ENCODE data around the gene SASH1. TPM values are rescaled to one million over a fixed set of nuclear protein-coding genes. Genes with fewer than 3 reads are reported as not detected.
A peak's percentile ranks its signal among the peaks of the same experiment; 100 is the strongest.

The SASH1 gene
- total RNA-seq, 2 donors from 2014 or later: 0.17 to 0.20 TPM

DNA sequence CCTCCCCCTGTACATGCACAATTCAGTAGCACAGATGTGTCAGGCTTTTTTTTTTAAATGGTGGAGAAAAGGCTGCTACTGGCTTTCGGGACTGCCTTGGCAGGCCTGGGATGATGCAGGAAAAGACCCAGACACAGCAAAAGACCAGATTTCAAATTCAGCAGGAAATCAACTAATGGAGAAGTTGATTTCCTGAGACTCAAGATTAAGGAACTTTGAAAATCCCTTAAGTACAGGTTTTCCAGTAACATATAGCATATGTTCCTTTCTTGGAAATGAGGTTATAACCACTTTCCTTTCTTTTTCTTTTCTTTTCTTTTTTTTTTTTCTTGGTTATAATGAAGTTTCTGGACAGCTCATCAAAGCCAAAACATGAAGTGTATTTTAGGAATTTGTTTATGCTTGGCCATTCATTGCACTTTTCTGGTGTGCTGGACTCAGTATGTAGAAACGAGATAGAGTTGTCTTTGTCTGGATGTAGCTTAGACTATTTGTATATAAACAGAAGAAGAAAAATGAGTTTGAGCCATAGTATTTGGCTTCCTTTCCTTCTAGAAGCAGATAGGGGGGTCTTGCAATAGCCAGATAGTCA, 119.4 kb downstream of the SASH1 start:
- no peaks in the 10 kb centered on the region for H3K36me3 Mint-ChIP-seq
- DNase-seq (ENCODE audit: low spot score): no peak
- peaks cover 22 to 26% of the 10 kb centered on the region in 2 donors for H3K27me3 Mint-ChIP-seq
- peaks cover 5 to 7% of the 10 kb centered on the region in 2 donors for H3K4me1 Mint-ChIP-seq (ENCODE audit: low read depth in 2 of 2)
- ATAC-seq: no peak
- no peaks in the 10 kb centered on the region for H3K9me3 Mint-ChIP-seq
- no peak overlapping the region for H3K4me3 Mint-ChIP-seq
- no peak overlapping the region for H3K27ac Mint-ChIP-seq

DNA sequence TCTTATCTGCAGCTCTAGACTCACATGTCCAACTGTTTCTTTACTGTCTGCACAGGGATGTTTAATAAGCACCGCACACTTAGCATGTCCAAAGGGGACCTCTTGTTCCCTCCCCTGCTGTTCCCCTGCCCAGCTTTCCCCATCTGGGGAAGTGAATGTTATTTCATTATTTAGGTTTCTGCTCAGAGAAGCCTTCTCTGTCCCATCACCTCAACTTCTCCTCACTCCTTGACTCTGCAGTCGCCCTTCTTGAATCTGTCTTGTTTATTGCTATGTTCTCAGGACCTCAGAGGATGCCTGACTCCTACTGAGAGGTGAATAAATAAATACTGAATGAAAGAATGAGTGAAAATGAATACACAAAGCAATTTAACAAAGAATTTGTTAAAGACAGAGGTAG, 121.0 kb downstream of the SASH1 start:
- H3K9me3 Mint-ChIP-seq: no peaks in the 10 kb centered on the region

DNA sequence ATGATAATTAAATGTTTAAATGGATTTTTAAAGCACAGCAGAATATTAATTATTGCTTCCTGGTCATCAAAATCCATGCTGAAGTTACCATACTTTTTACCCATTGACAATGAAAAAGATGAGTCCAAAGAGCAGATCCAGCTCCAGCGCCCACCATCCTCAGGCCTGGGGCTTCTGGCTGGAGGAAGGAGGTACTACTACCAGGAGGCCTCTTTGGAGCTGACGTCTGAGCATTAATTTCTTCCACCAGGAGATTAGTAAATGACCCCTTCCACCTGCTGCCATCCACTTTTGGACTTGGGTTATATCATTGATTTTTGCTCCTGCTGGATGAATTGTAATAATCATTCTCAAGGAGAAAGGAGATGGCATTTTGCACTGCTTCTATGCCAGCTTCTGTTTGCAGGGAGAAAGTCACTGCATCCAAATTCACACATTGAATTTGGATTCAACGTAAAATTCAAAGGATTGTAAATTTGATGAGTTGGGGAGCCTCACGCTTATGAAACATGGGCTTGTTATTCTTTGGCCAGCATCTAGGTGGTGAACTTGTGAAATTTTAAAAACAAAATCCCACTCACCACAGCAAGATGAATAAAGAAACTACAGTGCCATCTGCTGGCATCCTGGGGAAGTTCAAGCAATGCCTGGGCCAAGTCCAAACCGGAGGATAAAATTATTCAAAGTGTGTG, 121.8 kb downstream of the SASH1 start:
- no peaks in the 10 kb centered on the region for H3K9me3 Mint-ChIP-seq
- no peak for DNase-seq (ENCODE audit: low spot score)
- H3K4me3 Mint-ChIP-seq: no peak overlapping the region
- H3K36me3 Mint-ChIP-seq: no peaks in the 10 kb centered on the region
- H3K27ac Mint-ChIP-seq: no peak overlapping the region
- H3K27me3 Mint-ChIP-seq: peaks cover 22 to 31% of the 10 kb centered on the region in 2 donors
- peak in 1 of 2 donors; percentile 59 for ATAC-seq
- H3K4me1 Mint-ChIP-seq (ENCODE audit: low read depth in 2 of 2): peaks cover 5 to 7% of the 10 kb centered on the region in 2 donors

More for the DNA sequence above, 121.0 kb downstream of the SASH1 start:
- H3K36me3 Mint-ChIP-seq: no peaks in the 10 kb centered on the region
- peaks cover 5 to 7% of the 10 kb centered on the region in 2 donors for H3K4me1 Mint-ChIP-seq (ENCODE audit: low read depth in 2 of 2)
- H3K27me3 Mint-ChIP-seq: peaks cover 22 to 31% of the 10 kb centered on the region in 2 donors
- H3K4me3 Mint-ChIP-seq: no peak overlapping the region
- DNase-seq (ENCODE audit: low spot score) (no peak), ATAC-seq (no peak)
- no peak overlapping the region for H3K27ac Mint-ChIP-seq

- no peak for ATAC-seq
- Mint-ChIP-seq H3K36me3 (no peaks in the 10 kb centered on the region), H3K4me3 (no peak overlapping the region), H3K9me3 (no peaks in the 10 kb centered on the region), H3K4me1 (ENCODE audit: low read depth in 2 of 2) (peaks cover 5 to 7% of the 10 kb centered on the region in 2 donors), H3K27me3 (peaks cover 22 to 31% of the 10 kb centered on the region in 2 donors), H3K27ac (no peak overlapping the region)
- DNase-seq (ENCODE audit: low spot score): no peak
Measured at GRCh38 chr6:148465011-148465335, 122.3 kb downstream of the SASH1 start.

DNA sequence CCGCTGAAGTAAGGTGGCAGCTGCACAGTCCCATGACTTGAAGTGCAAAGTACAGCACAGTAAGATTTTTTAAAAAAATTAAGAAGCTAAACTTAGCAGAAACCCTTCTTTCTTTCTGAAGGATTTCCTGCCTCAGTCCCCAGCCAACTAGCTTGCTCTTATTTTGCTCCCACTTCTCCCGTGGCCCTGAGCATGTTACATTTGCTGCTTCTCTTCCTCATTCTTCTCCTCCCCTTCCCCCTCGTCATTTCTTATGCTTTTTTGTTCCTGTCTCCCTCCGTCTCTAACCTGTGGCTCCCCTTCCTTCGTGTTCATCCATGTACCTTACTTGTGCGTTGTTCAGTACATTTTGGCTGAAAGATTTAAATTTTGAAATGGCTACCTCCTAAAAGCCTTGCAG, 123.0 kb downstream of the SASH1 start:
- Mint-ChIP-seq H3K36me3 (no peaks in the 10 kb centered on the region), H3K9me3 (no peaks in the 10 kb centered on the region), H3K4me1 (ENCODE audit: low read depth in 2 of 2) (peaks cover 5 to 7% of the 10 kb centered on the region in 2 donors), H3K27me3 (peaks cover 26 to 38% of the 10 kb centered on the region in 2 donors), H3K4me3 (no peak overlapping the region), H3K27ac (no peak overlapping the region)
- DNase-seq (ENCODE audit: low spot score) (no peak), ATAC-seq (no peak)

DNA sequence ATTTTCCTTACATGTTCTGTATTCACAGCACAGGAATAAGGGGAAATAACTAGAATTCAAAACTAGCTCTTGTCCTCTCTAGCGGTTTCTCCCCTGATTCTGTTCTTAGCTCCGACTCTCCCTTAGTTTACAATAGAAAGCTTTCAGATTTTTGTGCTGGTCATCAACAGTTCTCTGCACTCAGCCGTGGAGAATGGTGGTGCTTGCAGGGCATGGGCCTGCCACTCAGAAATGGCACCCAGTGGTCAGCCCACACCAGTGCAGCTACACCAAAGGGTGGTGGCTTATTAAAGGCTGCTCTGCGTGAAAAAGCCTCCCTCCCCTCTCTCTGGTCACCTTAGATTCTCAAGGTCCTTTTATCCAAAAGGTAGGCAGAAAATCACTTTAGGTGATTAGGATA, 123.5 kb downstream of the SASH1 start:
- Mint-ChIP-seq H3K27me3 (peaks cover 28 to 42% of the 10 kb centered on the region in 2 donors), H3K9me3 (no peaks in the 10 kb centered on the region), H3K36me3 (no peaks in the 10 kb centered on the region), H3K27ac (no peak overlapping the region), H3K4me3 (no peak overlapping the region), H3K4me1 (ENCODE audit: low read depth in 2 of 2) (peaks cover 5 to 7% of the 10 kb centered on the region in 2 donors)
- ATAC-seq: no peak
- DNase-seq (ENCODE audit: low spot score): no peak

DNA sequence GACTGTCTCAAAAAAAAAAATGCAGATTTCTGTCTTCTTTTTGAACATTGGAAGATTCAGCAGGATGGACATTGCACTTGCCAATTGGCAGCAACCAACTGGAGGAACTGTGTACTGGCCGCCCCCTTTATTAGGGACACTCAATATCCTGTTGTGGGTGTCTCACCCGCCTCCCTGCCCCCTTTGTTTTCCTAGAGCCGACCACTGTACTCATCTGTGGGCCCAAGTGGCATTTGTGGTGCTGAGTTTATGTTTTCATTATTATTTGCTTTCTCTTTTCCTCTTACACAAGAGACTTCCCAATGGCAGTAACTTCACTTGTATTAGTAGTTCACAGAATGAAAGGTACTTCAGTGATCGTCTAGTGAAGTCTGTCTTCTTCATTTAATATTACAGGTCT, 125.3 kb downstream of the SASH1 start:
- ATAC-seq (no peak), DNase-seq (ENCODE audit: low spot score) (no peak)
- Mint-ChIP-seq H3K9me3 (no peaks in the 10 kb centered on the region), H3K36me3 (no peaks in the 10 kb centered on the region), H3K27ac (no peak overlapping the region), H3K4me1 (ENCODE audit: low read depth in 2 of 2) (peaks cover 5 to 7% of the 10 kb centered on the region in 2 donors), H3K4me3 (no peak overlapping the region), H3K27me3 (peaks cover 28 to 49% of the 10 kb centered on the region in 2 donors)

GRCh38 chr6:148470156-148470555, 127.5 kb downstream of the SASH1 start:
- Mint-ChIP-seq H3K4me1 (ENCODE audit: low read depth in 2 of 2) (no peaks in the 10 kb centered on the region), H3K27me3 (peaks cover 15 to 37% of the 10 kb centered on the region in 2 donors), H3K9me3 (no peaks in the 10 kb centered on the region), H3K4me3 (no peak overlapping the region), H3K27ac (no peak overlapping the region), H3K36me3 (no peaks in the 10 kb centered on the region)
- ATAC-seq: no peak
- DNase-seq (ENCODE audit: low spot score): no peak

DNA sequence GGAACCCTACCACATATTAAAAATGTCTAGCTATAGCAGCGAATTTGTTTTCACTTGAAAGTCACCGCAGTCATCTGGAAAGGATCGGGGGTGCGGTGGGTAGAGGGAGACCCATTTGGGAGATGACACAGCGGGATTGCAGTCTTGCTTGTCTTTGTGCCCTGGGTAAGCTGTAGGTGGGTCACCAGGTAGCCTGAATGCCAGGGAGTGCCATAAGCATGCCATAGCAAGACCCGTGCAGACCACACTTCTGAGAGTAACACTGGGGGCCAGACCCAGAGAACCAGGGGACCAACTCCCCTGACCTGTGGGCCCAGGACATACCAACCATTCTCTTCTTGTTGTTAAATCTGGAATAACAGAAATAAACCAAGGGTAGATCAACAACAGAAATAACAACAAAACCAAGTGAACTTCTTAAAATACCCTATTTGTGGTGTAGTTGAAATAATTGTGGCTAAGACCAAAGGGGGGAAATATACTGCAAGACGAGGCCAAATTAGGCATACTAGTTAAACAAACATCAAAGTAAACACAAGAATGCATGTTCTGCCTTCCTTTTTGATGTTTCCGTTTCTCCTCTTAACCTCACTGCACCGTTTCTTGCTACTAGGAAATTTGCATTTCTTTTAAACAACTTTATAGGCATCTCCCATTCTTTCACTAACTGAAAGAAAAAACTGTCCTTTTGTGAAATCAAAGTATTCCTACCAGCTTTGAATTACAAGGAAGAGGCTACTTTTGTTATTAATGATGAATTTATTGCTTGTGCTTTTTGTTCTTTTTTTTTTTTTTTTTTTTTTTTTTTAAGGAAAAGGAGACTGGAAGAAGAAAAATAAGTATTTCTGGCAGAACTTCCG, 128.2 kb downstream of the SASH1 start:
- Mint-ChIP-seq H3K4me3 (no peak overlapping the region), H3K4me1 (ENCODE audit: low read depth in 2 of 2) (no peaks in the 10 kb centered on the region), H3K36me3 (no peaks in the 10 kb centered on the region), H3K27ac (no peak overlapping the region), H3K9me3 (no peaks in the 10 kb centered on the region), H3K27me3 (peaks cover 13 to 40% of the 10 kb centered on the region in 2 donors)
- DNase-seq (ENCODE audit: low spot score) (no peak), ATAC-seq (no peak)

GRCh38 chr6:148471624-148472159, 129.1 kb downstream of the SASH1 start:
- Mint-ChIP-seq H3K36me3 (no peaks in the 10 kb centered on the region), H3K9me3 (no peaks in the 10 kb centered on the region), H3K27ac (no peak overlapping the region), H3K27me3 (peaks cover 7 to 40% of the 10 kb centered on the region in 2 donors), H3K4me1 (ENCODE audit: low read depth in 2 of 2) (no peaks in the 10 kb centered on the region), H3K4me3 (no peak overlapping the region)
- ATAC-seq (no peak), DNase-seq (ENCODE audit: low spot score) (no peak)

GRCh38 chr6:148472171-148473105, 129.8 kb downstream of the SASH1 start:
- no peak overlapping the region for H3K27ac Mint-ChIP-seq
- DNase-seq (ENCODE audit: low spot score): no peak
- no peaks in the 10 kb centered on the region for H3K36me3 Mint-ChIP-seq
- H3K27me3 Mint-ChIP-seq: peaks cover 5 to 40% of the 10 kb centered on the region in 2 donors
- H3K4me1 Mint-ChIP-seq (ENCODE audit: low read depth in 2 of 2): no peaks in the 10 kb centered on the region
- ATAC-seq: no peak
- H3K4me3 Mint-ChIP-seq: no peak overlapping the region
- no peaks in the 10 kb centered on the region for H3K9me3 Mint-ChIP-seq

DNA sequence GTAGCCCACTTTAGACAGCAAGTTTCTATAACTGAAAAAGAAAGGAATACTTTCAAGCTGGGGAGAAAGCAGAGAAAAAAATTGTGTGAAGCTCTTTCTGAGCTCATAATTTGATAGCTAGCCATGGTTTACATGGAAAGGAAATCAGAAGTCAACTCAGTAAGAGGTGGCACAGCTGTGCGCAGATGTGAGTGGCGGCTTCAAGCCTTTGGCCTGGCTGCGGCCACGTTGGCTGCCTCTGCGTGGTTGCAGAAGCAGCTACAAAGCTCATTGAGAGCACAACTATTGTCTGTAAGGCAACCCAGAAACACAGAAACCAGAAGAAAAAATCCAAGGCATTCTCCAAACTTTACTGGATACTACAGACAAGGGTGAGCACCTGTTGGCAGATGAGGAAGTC, 136.9 kb downstream of the SASH1 start:
- peaks cover 8 to 41% of the 10 kb centered on the region in 2 donors for H3K27me3 Mint-ChIP-seq
- no peak for DNase-seq (ENCODE audit: low spot score)
- no peak for ATAC-seq
- H3K9me3 Mint-ChIP-seq: no peaks in the 10 kb centered on the region
- no peaks in the 10 kb centered on the region for H3K36me3 Mint-ChIP-seq
- no peaks in the 10 kb centered on the region for H3K4me1 Mint-ChIP-seq (ENCODE audit: low read depth in 2 of 2)
- H3K4me3 Mint-ChIP-seq: no peak overlapping the region
- no peak overlapping the region for H3K27ac Mint-ChIP-seq

DNA sequence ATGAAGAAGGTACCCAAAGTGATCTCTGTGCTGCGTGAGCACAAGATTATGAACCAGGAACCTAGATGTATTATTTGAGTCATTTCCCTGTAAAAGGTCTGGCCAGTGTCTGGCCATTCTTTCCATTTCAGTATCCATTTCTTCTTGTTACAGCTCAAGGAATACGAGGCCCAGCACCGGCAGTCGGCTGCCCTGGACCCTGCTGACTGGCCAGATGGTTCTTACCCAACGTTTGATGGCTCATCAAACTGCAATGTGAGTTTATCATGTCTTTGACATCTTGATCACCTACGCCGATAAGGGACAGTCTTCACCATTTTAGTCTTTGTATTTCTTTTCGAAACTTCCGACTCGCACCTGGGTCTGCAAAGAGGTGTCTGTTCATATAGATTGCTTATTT, 144.8 kb downstream of the SASH1 start:
- DNase-seq (ENCODE audit: low spot score) (no peak), ATAC-seq (no peak)
- peaks cover 12 to 52% of the 10 kb centered on the region in 2 donors for H3K27me3 Mint-ChIP-seq
- H3K9me3 Mint-ChIP-seq: no peaks in the 10 kb centered on the region
- no peaks in the 10 kb centered on the region for H3K36me3 Mint-ChIP-seq
- H3K27ac Mint-ChIP-seq: no peak overlapping the region
- no peaks in the 10 kb centered on the region for H3K4me1 Mint-ChIP-seq (ENCODE audit: low read depth in 2 of 2)
- H3K4me3 Mint-ChIP-seq: no peak overlapping the region
